Esophagus squamous epithelium (tissue), 4 donors: ENCODE results near the gene NADSYN1.

Source experiments
- CTCF ChIP-seq, 6 experiments: fragments of 450-650 bp in 4 of 6; fragments of 200-600 bp in 2 of 6; sonication (generic) in 2 of 6; IDR thresholded peaks; one replicate each; pipeline ENCODE4 v1.5.1; 2016 to 2019; ENCODE audit warnings: antibody characterized with exemption in 6 of 6, mild to moderate bottlenecking in 4 of 6, moderate library complexity in 4 of 6
- POLR2A ChIP-seq, 4 donors: fragments of 450-650 bp; IDR thresholded peaks; one replicate each; pipeline ENCODE4 v1.6.1; 2017; ENCODE audit warnings: antibody characterized with exemption in 4 of 4, mild to moderate bottlenecking in 4 of 4, moderate library complexity in 3 of 4

DNA sequence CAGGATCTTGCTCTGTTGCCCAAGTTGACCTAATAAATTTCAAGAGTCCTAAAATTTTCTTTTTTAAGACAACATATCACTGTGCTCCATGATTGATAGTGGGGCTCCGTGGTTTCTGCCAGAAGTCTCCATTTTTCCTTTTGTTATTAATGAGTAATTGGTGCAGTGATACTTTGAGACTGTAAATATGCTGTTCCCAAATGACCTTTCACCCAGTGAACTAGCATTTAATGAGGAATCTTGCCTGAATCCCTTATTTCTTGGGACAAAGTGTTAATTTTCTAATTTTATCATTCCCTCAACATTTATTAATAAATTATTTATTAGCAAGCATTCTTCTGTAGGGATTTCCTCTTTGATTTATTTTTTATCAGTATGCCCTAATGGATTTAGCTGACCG, 2.5 kb upstream of the NADSYN1 start:
- no peak for TF ChIP-seq CTCF (IDR thresholded peaks at IDR 0.05)
- TF ChIP-seq POLR2A (IDR thresholded peaks at IDR 0.05), result no peak
